HG03520 (cell line): ENCODE data around the gene SPATS2L.

ENCODE experiments used
- ATAC-seq: cut with Tn5 transposase; IDR thresholded peaks from one replicate; pipeline ENCODE4 v1.9.1; 2021; ENCODE audit warnings: mild to moderate bottlenecking, moderate library complexity; ENCODE audit not compliant: unreplicated experiment

The SPATS2L gene

GRCh38 chr2:200455958-200456421 lies 149.5 kb downstream of the SPATS2L start:
- ATAC-seq = peak; percentile 30

GRCh38 chr2:200456567-200456966 lies 150.1 kb downstream of the SPATS2L start:
- no peak for ATAC-seq

- no peak for ATAC-seq
These were observed 152.6 kb downstream of the SPATS2L start for GRCh38 chr2:200459101-200459500.

GRCh38 chr2:200461846-200462710 lies 155.6 kb downstream of the SPATS2L start:
- ATAC-seq = no peak

GRCh38 chr2:200463452-200463851 lies 157.0 kb downstream of the SPATS2L start:
- ATAC-seq = no peak

- ATAC-seq = no peak
These were observed 160.2 kb downstream of the SPATS2L start for GRCh38 chr2:200466425-200467418.

GRCh38 chr2:200467806-200468681 lies 161.6 kb downstream of the SPATS2L start:
- ATAC-seq = no peak

GRCh38 chr2:200469708-200470211 lies 163.3 kb downstream of the SPATS2L start:
- ATAC-seq = no peak

- no peak for ATAC-seq
These were observed 163.7 kb downstream of the SPATS2L start for GRCh38 chr2:200470230-200470629.

- ATAC-seq = peak; percentile 78
These were observed 164.9 kb downstream of the SPATS2L start for GRCh38 chr2:200471324-200471848.

GRCh38 chr2:200471928-200472645 lies 165.6 kb downstream of the SPATS2L start:
- ATAC-seq = no peak

- ATAC-seq = no peak
These were observed 166.5 kb downstream of the SPATS2L start for GRCh38 chr2:200472853-200473464.

GRCh38 chr2:200475795-200476194 lies 169.3 kb downstream of the SPATS2L start:
- no peak for ATAC-seq

GRCh38 chr2:200476836-200477235 lies 170.3 kb downstream of the SPATS2L start:
- no peak for ATAC-seq

- ATAC-seq = no peak
These were observed 171.2 kb downstream of the SPATS2L start for GRCh38 chr2:200477667-200478131.

- ATAC-seq = no peak
These were observed 173.3 kb downstream of the SPATS2L start for GRCh38 chr2:200479692-200480265.

GRCh38 chr2:200482194-200482593 lies 175.7 kb downstream of the SPATS2L start:
- ATAC-seq = peak; percentile 47

GRCh38 chr2:200483729-200484198 lies 177.3 kb downstream of the SPATS2L start:
- peak; percentile 79 for ATAC-seq
